ENCODE results near the gene FUCA1.

FUCA1 gene

DNA sequence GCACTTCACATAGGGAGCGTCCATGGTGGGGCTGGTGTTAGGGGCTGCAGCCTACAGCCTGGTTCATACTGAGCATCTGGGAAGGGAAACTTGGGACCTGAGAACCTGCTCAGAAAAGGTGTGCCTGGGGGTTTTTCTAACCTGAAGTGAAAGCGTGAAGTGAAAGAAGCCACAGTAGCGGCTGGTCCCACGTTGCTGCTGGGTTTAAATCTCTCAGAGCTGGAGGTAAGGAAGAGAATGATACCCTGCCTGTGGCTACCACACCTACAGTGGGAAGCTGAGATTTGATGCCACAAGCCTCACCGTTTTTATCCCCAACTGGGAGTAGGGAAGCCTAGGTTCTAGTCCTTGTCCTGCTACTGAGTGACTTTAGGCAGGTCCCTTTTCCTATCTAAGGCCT, 21.0 kb upstream of the FUCA1 start:
- H3K27me3 ChIP-seq (ENCODE audit: insufficient read depth, low read length): no peaks in the 10 kb centered on the region
- 90% methylated on average over 5 of the region's 5 CpGs for WGBS
- H3K9ac ChIP-seq (ENCODE audit: low read depth, low read length): no peak overlapping the region
- no peaks in the 10 kb centered on the region for H3K4me1 ChIP-seq (ENCODE audit: insufficient read depth, low read length)
- no peaks in the 10 kb centered on the region for H3K9me3 ChIP-seq (ENCODE audit: insufficient read depth, low read depth, low read length)
- H3K4me3 ChIP-seq (ENCODE audit: low read length): no peak overlapping the region
- no peaks in the 10 kb centered on the region for H3K36me3 ChIP-seq (ENCODE audit: insufficient read depth, low read length)
- no peak overlapping the region for H3K27ac ChIP-seq (ENCODE audit: low read depth, low read length)

DNA sequence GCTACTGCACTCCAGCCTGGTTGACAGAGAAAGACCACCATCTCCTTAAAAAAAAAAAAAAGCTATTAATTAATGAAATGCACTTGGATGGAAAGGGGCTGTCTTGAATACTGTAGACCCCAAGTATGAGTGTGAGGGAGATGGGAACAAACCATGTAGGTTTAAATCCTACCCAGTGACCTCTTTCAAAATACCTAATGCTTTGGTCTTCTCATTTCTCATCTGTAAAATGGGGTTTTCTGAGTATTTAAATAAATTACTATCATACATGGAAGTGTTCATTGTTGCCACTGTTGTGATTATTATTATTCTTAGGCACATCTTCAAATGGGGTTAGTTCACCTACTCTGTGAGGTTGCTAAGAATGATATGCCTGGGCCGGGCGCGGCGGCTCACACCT, 17.1 kb upstream of the FUCA1 start:
- 73% methylated on average over 4 of the region's 4 CpGs for WGBS
- Histone ChIP-seq H3K27ac (ENCODE audit: low read depth, low read length) (no peak overlapping the region), H3K9ac (ENCODE audit: low read depth, low read length) (no peak overlapping the region), H3K36me3 (ENCODE audit: insufficient read depth, low read length) (no peaks in the 10 kb centered on the region), H3K9me3 (ENCODE audit: insufficient read depth, low read depth, low read length) (no peaks in the 10 kb centered on the region), H3K27me3 (ENCODE audit: insufficient read depth, low read length) (no peaks in the 10 kb centered on the region), H3K4me3 (ENCODE audit: low read length) (no peak overlapping the region), H3K4me1 (ENCODE audit: insufficient read depth, low read length) (no peaks in the 10 kb centered on the region)

GRCh38 chr1:23882746-23883145, 14.7 kb upstream of the FUCA1 start:
- H3K27ac ChIP-seq (ENCODE audit: low read depth, low read length): no peak overlapping the region
- WGBS: 71% methylated on average over 4 of the region's 4 CpGs
- H3K36me3 ChIP-seq (ENCODE audit: insufficient read depth, low read length): no peaks in the 10 kb centered on the region
- H3K9ac ChIP-seq (ENCODE audit: low read depth, low read length): no peak overlapping the region
- no peaks in the 10 kb centered on the region for H3K27me3 ChIP-seq (ENCODE audit: insufficient read depth, low read length)
- H3K4me1 ChIP-seq (ENCODE audit: insufficient read depth, low read length): no peaks in the 10 kb centered on the region
- no peak overlapping the region for H3K4me3 ChIP-seq (ENCODE audit: low read length)
- H3K9me3 ChIP-seq (ENCODE audit: insufficient read depth, low read depth, low read length): peaks cover 17% of the 10 kb centered on the region

DNA sequence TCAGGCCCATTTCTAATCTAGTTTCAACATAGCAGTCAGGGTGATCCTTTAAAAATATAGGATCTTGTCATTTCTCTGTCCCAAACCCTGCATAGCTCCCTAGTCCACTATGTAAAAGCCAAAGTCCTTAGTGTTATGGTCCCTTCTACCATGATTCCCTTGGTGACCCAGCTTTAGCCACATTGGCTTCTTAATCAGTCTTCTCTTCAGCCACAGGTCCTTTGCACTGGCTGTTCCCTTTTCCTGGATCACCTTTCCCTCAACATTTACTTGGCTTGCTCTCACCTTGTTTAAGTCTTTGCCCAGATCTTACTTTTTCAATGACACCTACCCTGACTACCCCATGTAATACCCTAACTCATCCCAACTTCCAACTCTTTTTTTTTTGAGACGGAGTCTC, 11.7 kb upstream of the FUCA1 start:
- Histone ChIP-seq H3K9me3 (ENCODE audit: insufficient read depth, low read depth, low read length) (peaks cover 19% of the 10 kb centered on the region), H3K4me3 (ENCODE audit: low read length) (no peak overlapping the region), H3K36me3 (ENCODE audit: insufficient read depth, low read length) (no peaks in the 10 kb centered on the region), H3K4me1 (ENCODE audit: insufficient read depth, low read length) (no peaks in the 10 kb centered on the region), H3K9ac (ENCODE audit: low read depth, low read length) (no peak overlapping the region), H3K27ac (ENCODE audit: low read depth, low read length) (no peak overlapping the region), H3K27me3 (ENCODE audit: insufficient read depth, low read length) (no peaks in the 10 kb centered on the region)
- WGBS: 75% methylated on average over 1 of the region's 1 CpG

GRCh38 chr1:23878668-23879067, 10.6 kb upstream of the FUCA1 start:
- Histone ChIP-seq H3K4me1 (ENCODE audit: insufficient read depth, low read length) (no peaks in the 10 kb centered on the region), H3K9ac (ENCODE audit: low read depth, low read length) (no peak overlapping the region)
- 69% methylated on average over 1 of the region's 1 CpG for WGBS

DNA sequence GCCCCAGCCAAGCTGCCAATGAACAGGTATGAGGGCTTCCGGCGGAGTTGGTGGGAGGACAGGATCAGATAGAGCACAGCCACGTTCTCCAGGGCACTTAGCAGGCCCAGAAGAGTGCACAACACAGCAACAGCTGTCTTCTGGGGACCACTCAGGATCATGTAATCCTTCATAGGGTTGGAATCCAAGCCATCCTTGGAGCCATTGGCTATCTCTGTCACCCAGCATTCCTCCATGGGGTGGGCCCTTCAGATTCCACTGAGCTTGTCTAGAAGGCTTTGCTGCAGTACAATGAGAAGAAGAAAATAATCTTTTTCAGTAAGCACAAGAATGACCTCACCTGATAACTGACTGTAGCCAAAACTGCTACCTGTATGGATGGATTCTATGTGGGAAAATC, 7.3 kb upstream of the FUCA1 start:
- no peak overlapping the region for H3K27ac ChIP-seq (ENCODE audit: low read depth, low read length)
- no peaks in the 10 kb centered on the region for H3K4me1 ChIP-seq (ENCODE audit: insufficient read depth, low read length)
- H3K36me3 ChIP-seq (ENCODE audit: insufficient read depth, low read length): no peaks in the 10 kb centered on the region
- H3K4me3 ChIP-seq (ENCODE audit: low read length): no peak overlapping the region
- no peak overlapping the region for H3K9ac ChIP-seq (ENCODE audit: low read depth, low read length)
- peaks cover 19% of the 10 kb centered on the region for H3K9me3 ChIP-seq (ENCODE audit: insufficient read depth, low read depth, low read length)
- WGBS: 91% methylated on average over 3 of the region's 3 CpGs
- no peaks in the 10 kb centered on the region for H3K27me3 ChIP-seq (ENCODE audit: insufficient read depth, low read length)

More at GRCh38 chr1:23878668-23879067, 10.6 kb upstream of the FUCA1 start:
- Histone ChIP-seq H3K4me3 (ENCODE audit: low read length) (no peak overlapping the region), H3K27ac (ENCODE audit: low read depth, low read length) (no peak overlapping the region), H3K9me3 (ENCODE audit: insufficient read depth, low read depth, low read length) (peaks cover 19% of the 10 kb centered on the region), H3K36me3 (ENCODE audit: insufficient read depth, low read length) (no peaks in the 10 kb centered on the region), H3K27me3 (ENCODE audit: insufficient read depth, low read length) (no peaks in the 10 kb centered on the region)

- H3K9ac ChIP-seq (ENCODE audit: low read depth, low read length): no peak overlapping the region
- WGBS: 88% methylated on average over 3 of the region's 3 CpGs
Measured at GRCh38 chr1:23872421-23872820, 4.3 kb upstream of the FUCA1 start.

GRCh38 chr1:23869051-23869450, 961 bp upstream of the FUCA1 start:
- Histone ChIP-seq H3K9me3 (ENCODE audit: insufficient read depth, low read depth, low read length) (no peaks in the 10 kb centered on the region), H3K4me3 (ENCODE audit: low read length) (no peak overlapping the region), H3K9ac (ENCODE audit: low read depth, low read length) (no peak overlapping the region), H3K27ac (ENCODE audit: low read depth, low read length) (no peak overlapping the region), H3K4me1 (ENCODE audit: insufficient read depth, low read length) (no peaks in the 10 kb centered on the region), H3K36me3 (ENCODE audit: insufficient read depth, low read length) (no peaks in the 10 kb centered on the region), H3K27me3 (ENCODE audit: insufficient read depth, low read length) (peaks cover 34% of the 10 kb centered on the region)
- WGBS: 89% methylated on average over 10 of the region's 10 CpGs

More at GRCh38 chr1:23872421-23872820, 4.3 kb upstream of the FUCA1 start:
- Histone ChIP-seq H3K4me1 (ENCODE audit: insufficient read depth, low read length) (no peaks in the 10 kb centered on the region), H3K27ac (ENCODE audit: low read depth, low read length) (no peak overlapping the region), H3K4me3 (ENCODE audit: low read length) (no peak overlapping the region), H3K36me3 (ENCODE audit: insufficient read depth, low read length) (no peaks in the 10 kb centered on the region), H3K9me3 (ENCODE audit: insufficient read depth, low read depth, low read length) (no peaks in the 10 kb centered on the region), H3K27me3 (ENCODE audit: insufficient read depth, low read length) (peaks cover 20% of the 10 kb centered on the region)

DNA sequence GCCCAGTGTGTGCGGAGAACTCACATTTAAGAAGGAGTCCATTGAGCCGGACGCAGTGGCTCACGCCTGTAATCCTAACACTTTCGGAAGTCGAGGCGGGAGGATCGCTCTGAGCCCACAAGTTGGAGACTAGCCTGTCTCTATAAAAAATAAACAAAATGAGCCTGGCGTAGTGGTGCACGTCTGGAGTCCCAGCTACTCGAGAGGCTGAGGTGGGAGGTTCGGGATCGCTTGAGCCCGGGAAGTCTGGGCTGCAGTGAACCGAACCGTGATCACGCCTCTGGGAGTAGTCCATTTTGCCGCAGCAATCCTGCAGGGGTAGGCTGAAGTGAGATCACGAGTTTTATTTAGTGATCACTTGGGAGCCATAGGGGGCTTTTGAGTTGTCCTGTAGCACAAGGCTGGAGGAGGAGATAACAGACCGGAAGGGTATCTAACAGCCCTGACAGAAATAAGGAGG, 497 bp upstream of the FUCA1 start:
- WGBS: 55% methylated on average over 20 of the region's 20 CpGs

DNA sequence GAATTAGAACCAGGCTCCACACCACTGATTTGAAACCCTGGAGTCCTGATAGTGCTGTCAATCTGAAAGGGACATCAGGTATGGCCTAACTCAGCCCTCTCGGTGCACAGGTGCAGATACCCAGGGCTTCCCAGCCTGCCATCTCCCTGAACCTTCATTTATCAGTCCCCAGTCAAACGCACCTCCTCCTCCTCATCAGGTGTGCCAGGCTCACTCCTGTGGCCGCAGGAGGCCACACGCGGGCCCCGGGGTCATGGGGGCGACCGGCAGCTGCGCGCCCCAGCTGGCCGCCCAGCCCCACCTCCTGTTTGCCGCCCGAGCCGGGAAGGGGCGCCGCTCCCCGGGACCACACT, 572 bp downstream of the FUCA1 start:
- H3K4me3 ChIP-seq (ENCODE audit: low read length): peak overlapping the region; percentile 64
- no peak overlapping the region for H3K27ac ChIP-seq (ENCODE audit: low read depth, low read length)
- H3K9ac ChIP-seq (ENCODE audit: low read depth, low read length): peak overlapping the region; percentile 34; the same call in 1 of the 2 replicates
- no peaks in the 10 kb centered on the region for H3K36me3 ChIP-seq (ENCODE audit: insufficient read depth, low read length)
- H3K4me1 ChIP-seq (ENCODE audit: insufficient read depth, low read length): no peaks in the 10 kb centered on the region
- 3% methylated on average over 17 of the region's 17 CpGs for WGBS
- no peaks in the 10 kb centered on the region for H3K9me3 ChIP-seq (ENCODE audit: insufficient read depth, low read depth, low read length)
- peaks cover 34% of the 10 kb centered on the region for H3K27me3 ChIP-seq (ENCODE audit: insufficient read depth, low read length)

More for the DNA sequence above, 497 bp upstream of the FUCA1 start:
- Histone ChIP-seq H3K4me3 (ENCODE audit: low read length) (peak overlapping the region; percentile 64), H3K4me1 (ENCODE audit: insufficient read depth, low read length) (no peaks in the 10 kb centered on the region), H3K36me3 (ENCODE audit: insufficient read depth, low read length) (no peaks in the 10 kb centered on the region), H3K9me3 (ENCODE audit: insufficient read depth, low read depth, low read length) (no peaks in the 10 kb centered on the region), H3K27me3 (ENCODE audit: insufficient read depth, low read length) (peaks cover 34% of the 10 kb centered on the region), H3K9ac (ENCODE audit: low read depth, low read length) (no peak overlapping the region), H3K27ac (ENCODE audit: low read depth, low read length) (no peak overlapping the region)

DNA sequence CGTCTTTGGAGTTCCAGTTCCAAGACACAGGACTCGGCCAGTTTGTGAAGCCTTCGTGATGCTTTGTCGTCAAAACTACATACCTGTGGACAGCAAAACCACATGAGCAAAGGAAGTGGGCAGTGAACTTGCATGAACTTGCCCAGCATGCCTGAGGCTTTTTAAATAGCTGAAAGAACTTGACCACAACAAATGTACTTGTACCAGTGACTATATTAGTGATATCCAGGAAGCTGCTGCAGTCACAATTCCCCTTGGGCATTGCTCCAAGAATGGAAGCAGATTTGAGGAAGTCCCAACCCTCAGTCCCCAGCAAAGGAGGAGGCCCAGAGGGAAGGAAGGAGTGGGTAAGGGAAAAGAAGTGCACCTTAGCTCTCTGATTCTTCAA, 2.6 kb downstream of the FUCA1 start:
- Histone ChIP-seq H3K9ac (ENCODE audit: low read depth, low read length) (no peak overlapping the region), H3K36me3 (ENCODE audit: insufficient read depth, low read length) (no peaks in the 10 kb centered on the region), H3K27me3 (ENCODE audit: insufficient read depth, low read length) (peaks cover 34% of the 10 kb centered on the region), H3K4me3 (ENCODE audit: low read length) (no peak overlapping the region), H3K9me3 (ENCODE audit: insufficient read depth, low read depth, low read length) (no peaks in the 10 kb centered on the region), H3K4me1 (ENCODE audit: insufficient read depth, low read length) (no peaks in the 10 kb centered on the region), H3K27ac (ENCODE audit: low read depth, low read length) (no peak overlapping the region)
- 96% methylated on average over 4 of the region's 4 CpGs for WGBS

GRCh38 chr1:23864801-23865542, 3.1 kb downstream of the FUCA1 start:
- WGBS: 91% methylated on average over 13 of the region's 13 CpGs
- no peaks in the 10 kb centered on the region for H3K4me1 ChIP-seq (ENCODE audit: insufficient read depth, low read length)
- H3K4me3 ChIP-seq (ENCODE audit: low read length): no peak overlapping the region

More at GRCh38 chr1:23864801-23865542, 3.1 kb downstream of the FUCA1 start:
- Histone ChIP-seq H3K9me3 (ENCODE audit: insufficient read depth, low read depth, low read length) (no peaks in the 10 kb centered on the region), H3K27ac (ENCODE audit: low read depth, low read length) (no peak overlapping the region), H3K36me3 (ENCODE audit: insufficient read depth, low read length) (no peaks in the 10 kb centered on the region), H3K9ac (ENCODE audit: low read depth, low read length) (no peak overlapping the region), H3K27me3 (ENCODE audit: insufficient read depth, low read length) (peaks cover 34% of the 10 kb centered on the region)
